SKM-1 (cell line): ENCODE data around the gene CUL4B.
"Not testable (repeated sequence)": the region's sequence is repeated elsewhere in the genome, so short reads cannot be mapped to it uniquely, and the experiment has no call there.

Experiments used
- DNase-seq: peaks from one replicate; lab custom pipeline; 2025; ENCODE audit not compliant: unreplicated experiment; lab: John Stamatoyannopoulos, UW

Gene CUL4B

GRCh38 chrX:120534413-120535205 is 26.2 kb downstream of the CUL4B start:
- no peak for DNase-seq

GRCh38 chrX:120522820-120523219 is 37.9 kb downstream of the CUL4B start:
- DNase-seq: no peak

DNA sequence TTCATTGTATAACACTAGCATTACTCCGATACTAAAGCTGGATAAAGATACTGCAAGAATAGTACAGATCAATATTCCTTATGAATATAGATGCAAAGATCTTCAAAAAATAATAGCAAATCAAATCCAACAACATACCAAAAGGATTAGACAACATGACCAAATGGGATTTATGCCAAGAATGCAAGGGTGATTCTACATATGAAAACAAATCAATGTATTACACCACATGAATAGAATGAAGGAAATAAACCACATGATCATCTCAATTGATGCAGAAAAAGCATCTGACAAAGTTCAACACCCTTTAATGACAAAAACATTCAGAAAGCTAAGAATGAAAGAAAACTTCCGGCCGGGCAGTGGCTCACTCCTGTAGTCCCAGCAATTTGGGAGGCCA is 42.8 kb downstream of the CUL4B start:
- no peak for DNase-seq

- DNase-seq: no peak
These were observed 46.5 kb downstream of the CUL4B start for GRCh38 chrX:120514236-120514635.

DNA sequence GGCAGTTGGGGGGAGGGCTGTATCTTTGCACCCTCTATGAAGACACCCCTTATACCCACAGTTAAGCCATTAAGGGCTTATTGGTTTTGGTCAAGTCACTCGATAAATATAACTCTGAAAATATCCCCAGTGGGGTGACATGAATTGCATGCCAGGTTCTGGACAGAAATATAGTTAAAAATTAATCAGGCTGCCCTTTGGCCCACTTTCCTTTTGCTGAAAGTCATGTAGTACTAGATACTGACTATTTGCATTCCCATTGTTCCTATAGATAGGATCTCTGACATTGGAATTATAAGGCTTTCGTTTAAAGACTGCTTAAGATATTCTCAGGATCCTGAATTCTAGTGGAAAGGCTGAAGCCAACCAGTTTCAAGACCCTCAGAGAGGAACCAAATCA is 48.1 kb downstream of the CUL4B start:
- no peak for DNase-seq

GRCh38 chrX:120512222-120512621 is 48.5 kb downstream of the CUL4B start:
- DNase-seq: no peak

- no peak for DNase-seq
These were observed 56.2 kb downstream of the CUL4B start for GRCh38 chrX:120504569-120504968.

GRCh38 chrX:120499301-120500072 is 61.3 kb downstream of the CUL4B start:
- DNase-seq: no peak

GRCh38 chrX:120490119-120490518 is 70.6 kb downstream of the CUL4B start:
- DNase-seq: not testable (repeated sequence)

GRCh38 chrX:120486786-120487185 is 74.0 kb downstream of the CUL4B start:
- no peak for DNase-seq

- DNase-seq: peak; percentile 78
These were observed 74.9 kb downstream of the CUL4B start for GRCh38 chrX:120485638-120486520.

DNA sequence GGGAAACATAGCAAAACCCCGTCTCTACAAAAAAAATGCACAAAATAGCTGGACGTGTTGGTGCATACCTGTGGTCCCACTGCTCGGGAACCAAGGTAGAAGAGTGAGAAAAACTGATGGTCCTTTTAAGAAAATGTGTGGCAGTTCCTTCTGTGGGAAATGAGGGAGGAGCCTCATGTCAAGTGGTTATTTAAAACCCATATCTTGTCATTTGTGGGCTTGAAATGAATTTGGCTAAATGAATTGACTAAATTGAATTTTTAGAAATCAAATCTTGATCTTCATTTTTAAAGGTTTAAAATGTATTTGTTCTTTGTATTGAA is 75.5 kb downstream of the CUL4B start:
- no peak for DNase-seq

- no peak for DNase-seq
These were observed 83.3 kb downstream of the CUL4B start for GRCh38 chrX:120477453-120477852.

DNA sequence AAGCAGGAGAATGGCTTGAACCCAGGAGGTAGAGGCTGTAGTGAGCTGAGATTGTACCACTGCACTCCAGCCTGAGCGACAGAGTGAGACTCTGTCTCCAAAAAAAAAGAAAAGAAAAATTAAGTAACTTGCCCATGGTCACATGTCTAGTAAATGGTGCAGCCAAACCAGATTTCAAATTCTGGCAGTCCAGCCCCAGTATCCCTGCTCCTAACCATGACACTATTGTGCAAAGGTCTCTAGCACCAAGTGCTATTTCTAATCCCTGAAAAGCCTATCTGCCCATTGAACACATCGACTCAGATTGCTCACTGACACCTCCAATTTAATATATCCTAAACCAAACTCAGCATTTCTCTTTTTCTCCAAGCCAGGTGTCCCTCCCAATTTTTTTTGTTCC is 84.0 kb downstream of the CUL4B start:
- DNase-seq: no peak

DNA sequence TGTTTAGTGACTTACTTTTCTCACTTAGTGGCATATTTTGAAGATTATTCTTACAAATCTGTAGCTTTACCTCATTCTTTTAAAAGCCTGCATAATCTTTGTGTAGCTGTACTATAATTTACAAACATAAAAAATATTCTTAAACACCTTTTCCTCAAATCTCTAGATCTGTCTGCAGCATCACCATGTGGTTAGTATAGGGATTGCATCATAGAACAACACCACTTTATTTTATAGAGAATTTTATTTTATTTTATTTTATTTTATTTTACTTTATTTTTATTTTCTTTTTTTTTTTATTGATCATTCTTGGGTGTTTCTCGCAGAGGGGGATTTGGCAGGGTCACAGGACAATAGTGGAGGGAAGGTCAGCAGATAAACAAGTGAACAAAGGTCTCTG is 85.3 kb downstream of the CUL4B start:
- DNase-seq: not testable (repeated sequence)
